Measurements from ENCODE around the gene NQO2.
"Not testable (repeated sequence)": the region's sequence is repeated elsewhere in the genome, so short reads cannot be mapped to it uniquely, and the experiment has no call there.

The NQO2 gene

DNA sequence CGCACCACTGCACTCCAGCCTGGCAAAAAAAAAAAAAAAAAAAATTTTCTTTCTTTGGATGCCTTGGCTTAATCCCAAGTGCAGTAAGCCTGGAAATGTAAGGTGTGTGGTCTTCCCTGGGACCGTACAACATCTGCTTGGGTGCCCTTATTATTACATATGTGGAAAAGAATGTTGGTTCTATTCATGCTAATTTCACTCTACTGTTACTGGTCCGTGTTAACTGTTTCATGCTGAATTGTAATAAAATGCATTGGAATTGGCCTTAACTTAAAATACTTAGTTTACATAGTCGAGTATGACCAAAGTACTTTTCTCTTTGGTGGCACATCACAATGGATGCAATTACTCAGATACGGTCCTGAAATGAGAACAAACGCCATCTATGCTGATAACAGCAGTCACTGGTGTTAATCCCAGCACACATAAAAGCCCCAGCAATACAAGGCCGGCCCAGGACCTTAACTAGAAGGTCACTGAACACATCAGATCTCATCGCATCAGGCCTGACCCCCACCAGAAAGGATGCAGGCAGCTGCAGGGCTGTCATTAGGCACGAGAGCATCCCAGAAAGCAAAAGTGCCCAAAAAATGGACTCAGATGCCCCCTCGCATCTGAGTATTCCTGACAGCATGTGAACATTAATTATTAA lies 29.5 kb upstream of the NQO2 start:
- no peak for DNase-seq

DNA sequence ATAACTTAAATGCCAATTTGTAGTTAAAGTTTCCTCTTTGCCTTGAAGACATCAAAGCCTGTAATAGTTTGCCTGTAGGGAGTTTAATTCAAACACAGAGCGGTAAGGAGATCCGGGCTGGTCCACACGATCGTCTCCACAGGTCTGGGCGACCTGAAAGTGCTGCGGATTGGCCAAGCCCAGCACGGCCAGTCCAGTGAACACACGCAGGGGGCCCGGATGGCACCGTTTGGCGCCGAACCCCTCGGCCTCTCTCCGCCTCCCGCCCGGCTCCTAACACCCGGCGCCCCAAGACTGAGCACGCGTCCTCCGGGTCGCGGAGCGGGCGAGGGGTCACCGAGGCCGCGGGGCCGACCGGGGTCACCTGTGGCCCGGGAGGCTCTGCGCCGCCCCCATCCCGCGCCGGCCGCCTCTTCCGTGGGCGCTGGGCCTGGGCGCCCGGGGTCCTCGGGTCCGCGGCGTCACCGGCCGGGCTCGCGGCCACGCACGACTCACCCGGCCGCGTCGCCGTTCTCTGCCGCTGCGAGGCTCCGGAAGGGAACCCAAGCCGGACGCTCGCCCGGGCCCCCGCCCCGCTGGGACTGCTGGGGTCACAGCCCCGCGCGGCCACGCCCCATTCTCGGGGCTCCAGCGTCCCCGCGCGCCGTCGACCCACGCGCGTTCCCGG lies 28.8 kb upstream of the NQO2 start:
- DNase-seq = no peak

DNA sequence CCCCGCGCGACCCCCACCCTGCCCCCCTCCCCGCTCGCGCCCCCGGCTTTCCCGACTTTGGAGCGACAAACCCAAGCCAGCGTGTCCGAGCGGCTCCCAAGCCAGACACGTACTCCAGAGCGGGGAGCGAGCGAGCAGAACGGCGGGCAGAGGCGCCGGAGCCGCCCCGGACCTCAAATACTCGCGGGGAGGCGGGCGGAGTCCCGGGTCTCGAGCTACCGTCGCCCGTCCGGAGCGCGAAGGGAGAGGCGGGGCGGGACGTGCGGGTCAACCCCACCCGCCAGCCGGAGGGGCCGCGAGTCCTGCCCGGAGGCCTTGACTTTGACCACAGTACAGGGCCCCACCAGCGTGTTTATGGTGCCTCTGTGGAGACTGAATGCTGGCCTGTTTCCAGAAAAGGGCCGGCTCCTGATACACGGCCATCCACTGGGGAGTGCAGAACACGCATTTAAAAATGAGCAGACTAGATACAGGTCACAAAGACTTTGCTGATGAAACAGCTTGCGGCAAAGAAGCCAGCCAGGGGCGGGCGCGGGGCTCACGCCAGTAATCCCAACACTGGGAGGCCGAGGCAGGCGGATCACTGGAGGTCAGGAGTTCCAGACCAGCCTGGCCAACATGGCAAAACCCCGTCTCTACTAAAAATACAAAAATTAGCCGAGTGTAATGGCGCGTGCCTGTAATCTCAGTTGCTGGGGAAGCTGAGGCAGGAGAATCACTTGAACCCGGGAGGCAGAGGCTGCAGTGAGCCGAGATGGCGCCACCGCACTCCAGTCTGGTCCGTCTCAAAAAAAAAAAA lies 28.1 kb upstream of the NQO2 start, which contains the start of gene SERPINB6:
TSS of gene SERPINB6 (minus strand) at position 148 of the 799 bp plus-strand sequence. CDS start 12,235 bp downstream, outside the sequence.
- DNase-seq = no peak

DNA sequence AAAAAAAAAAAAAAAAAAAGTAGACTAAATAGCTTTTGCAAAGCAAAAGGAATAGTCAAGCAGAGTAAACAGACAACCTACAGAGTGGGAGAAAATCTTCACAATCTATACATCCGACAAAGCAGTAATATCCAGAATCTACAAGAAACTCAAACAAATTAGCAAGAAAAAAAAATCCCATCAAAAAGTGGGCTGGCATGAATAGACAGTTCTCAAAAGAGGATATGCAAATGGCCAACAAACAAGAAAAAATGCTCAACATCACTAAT lies 27.5 kb upstream of the NQO2 start:
- DNase-seq = not testable (repeated sequence)

DNA sequence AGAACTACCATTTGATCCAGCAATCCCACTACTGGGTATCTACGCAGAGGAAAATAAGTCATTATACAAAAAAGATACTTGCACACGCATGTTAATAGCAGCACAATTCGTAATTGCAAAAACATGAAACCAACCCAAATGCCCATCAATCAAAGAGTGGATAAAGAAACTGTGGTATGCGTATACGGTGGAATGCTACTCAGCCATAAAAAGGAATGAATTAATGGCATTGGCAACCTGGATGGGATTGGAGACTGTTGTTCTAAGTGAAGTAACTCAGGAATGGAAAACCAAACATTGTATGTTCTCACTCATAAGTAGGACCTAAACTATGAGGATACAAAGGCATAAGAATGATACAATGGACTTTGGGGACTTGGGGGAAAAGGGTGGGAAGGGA lies 27.0 kb upstream of the NQO2 start:
- DNase-seq = not testable (repeated sequence)

DNA sequence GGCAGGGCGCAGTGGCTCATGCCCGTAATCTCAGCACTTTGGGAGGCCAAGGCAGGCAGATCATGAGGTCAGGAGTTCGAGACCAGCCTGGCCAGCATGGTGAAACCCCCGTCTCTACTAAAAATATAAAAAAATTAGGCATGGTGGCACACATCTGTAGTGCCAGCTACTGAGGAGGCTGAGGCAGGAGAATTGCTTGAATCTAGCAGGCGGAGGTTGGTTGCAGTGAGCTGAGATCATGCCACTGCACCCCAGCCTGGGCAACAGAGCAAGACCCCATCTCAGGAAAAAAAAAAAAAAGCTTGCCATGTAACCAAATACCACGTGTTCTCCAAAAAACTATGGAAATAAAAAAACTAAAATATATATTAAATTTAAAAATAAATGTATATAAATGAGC lies 26.5 kb upstream of the NQO2 start:
- not testable (repeated sequence) for DNase-seq

DNA sequence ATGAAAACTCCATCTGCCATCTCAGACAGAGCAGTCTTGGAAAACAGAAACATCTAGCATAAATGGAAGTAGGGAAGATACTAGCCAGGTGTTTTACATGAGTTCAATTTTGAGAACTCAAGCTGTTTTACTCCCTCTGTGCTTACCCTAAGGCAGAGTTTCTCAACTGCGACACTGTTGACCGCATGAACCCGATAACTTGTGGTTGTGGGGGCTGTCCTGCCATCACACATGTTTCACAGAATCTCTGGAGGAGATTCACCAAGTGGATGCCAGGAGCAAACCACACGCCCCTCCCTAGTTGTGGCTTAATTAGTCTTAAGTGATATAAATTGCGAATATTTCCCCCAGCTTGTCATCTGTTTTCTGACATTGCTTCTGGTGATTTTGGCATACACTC lies 26.0 kb upstream of the NQO2 start:
- no peak for DNase-seq

DNA sequence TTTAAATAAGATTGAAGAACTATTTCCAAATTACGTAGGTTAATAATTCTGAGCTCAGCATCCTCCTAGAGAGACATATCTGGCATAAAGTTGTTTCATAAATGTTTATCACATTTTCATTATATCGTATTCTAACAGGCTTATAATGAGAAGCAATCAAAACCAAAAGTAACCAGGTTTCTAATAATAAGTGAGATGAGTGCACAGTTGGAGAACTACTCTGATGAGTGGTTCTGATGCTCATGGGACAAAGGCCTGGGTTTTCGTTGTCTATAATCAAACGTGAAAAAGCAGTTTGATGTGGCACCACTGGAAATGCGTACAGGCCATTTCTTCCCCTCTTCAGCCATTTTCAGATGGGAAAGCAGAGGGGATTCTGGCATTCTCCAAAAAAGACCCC lies 23.6 kb upstream of the NQO2 start:
- DNase-seq = no peak

DNA sequence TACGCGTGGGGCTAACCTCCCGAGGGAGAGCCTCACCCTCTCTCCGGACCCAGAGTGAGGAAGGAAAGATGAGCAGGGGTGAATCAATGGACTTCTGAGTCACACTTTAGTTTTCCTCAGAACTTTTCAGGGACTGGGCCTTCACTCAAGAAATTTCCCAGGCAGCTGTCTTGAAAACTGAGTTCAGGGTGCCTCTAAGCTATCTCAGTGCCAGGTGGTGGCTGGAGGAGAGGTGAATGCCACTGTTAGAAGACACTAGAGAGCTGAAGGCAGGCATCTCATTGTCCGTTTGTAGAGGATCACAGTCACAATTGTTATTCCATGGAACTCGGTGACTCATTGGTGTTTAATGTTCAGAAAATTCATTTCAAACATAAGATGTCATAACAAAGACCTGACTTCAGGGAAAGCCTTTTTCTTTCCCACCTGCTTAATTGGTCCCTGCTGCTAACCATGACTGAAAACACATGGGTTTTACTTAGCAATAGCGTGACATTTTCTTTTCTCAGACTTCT lies 23.1 kb upstream of the NQO2 start:
- DNase-seq = peak; percentile 31

DNA sequence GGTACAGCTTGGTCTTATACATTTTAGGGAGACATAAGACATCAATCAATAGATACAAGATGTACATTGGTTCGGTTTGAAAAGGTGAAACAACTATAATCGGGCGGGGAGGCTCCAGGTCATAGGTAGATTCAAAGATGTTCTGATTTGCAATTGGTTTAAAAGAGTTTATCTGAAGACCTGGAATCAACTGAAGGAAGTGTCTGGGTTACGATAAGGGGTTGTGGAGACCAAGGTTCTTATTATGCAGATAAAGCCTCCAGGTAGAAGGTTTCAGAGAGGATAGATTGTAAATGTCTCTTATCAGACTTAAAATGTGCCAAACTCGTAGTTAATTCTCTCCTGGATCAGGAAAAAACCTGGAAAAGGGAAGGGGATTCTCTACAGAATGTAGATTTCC lies 22.4 kb upstream of the NQO2 start:
- DNase-seq = no peak

DNA sequence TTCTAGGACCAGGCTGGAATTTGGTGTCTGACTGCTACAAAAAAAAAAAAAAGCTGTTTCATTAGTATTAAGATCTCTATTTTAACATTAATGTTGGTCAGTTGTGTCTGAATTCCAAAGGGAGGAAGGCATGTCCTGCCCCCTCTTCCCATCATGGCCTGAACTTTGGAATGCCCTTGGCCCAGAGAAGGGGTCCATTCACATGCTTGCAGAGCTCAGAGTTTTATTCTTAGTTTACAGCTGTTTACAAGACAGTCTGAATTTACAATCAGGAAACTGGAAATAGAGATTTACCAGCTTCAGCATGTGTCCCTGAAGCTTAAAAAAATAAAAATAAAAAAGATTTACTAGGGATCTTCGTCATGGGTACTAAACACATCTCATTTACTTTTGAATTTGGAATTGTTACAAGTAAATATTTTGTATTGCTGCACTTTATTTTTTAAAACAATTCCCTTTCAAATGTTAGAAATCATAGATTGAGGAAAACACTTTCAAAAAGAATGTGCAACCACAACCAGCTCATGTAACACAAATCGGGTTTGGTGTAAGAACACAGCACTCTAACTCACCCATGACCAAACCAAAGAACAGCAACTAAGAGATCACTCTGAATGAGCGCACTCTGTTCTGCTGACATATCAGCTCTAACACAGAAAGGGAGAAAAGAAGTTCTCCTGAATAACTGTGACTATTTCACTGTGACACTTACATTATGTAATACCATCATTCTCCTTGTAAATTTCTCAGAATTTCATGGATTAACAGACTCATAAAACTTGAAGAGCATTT lies 21.7 kb upstream of the NQO2 start:
- no peak for DNase-seq

DNA sequence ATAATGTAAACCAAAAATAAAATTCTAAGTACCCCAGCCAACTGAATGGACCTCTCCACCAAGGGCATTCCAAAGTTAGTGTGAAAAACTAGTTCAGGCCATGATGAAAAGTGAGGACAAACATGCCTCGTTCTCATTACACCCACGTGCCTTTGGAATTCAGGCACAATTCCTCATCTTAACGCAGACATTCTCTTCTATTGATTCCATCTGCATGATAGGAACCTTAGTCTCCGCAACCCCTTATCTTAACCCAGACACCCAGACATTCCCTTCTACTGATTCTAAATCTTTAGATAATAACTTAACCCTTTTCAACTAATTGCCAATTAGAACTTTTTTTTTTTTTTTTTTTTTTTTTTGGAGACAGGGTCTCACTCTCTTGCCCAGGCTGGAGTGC lies 20.8 kb upstream of the NQO2 start:
- no peak for DNase-seq

DNA sequence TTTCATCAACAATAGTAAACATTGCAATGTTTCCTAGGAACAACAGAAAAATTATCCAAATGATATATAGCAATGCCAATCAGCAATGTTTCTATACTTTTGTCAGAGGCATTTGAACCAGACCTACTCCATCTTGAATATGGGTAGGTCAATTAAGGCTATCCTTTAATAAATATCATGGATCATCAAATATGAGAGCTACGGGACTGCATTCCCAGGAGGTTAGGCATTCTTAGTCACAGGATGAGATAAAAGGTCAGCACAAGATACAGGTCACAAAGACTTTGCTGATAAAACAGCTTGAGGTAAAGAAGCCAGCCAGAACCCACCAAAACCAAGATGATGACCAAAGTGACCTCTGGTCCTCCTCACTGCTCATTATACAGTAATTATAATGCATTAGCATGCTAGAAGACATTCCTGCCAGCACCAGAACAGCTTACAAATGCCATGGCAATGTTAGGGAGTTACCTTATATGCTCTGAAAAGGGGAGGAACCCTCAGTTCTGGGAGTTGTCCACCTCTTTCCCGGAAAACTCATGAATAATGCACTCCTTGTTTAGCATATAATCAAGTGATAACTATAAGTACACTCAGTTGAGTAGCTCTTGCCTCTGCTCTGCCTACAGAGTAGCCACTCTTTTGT lies 19.8 kb upstream of the NQO2 start:
- DNase-seq = no peak

DNA sequence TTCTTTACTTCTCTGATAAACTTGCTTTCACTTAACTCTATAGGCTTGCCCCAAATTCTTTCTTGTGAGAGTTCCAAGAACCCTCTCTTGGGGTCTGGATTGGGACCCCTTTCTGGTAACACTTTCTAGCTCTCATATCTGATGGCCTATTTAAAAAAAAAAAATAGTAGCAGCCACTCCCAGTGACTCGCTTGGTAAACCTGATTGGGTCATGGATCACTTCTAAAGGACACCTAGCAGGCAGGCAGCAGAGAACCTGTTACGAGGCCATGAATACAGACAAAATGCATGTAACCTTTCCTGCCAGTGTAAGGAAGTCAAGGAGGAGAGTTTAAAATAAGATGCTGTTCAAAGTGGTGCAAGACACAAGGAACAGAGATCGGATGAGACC lies 19.2 kb upstream of the NQO2 start:
- no peak for DNase-seq

DNA sequence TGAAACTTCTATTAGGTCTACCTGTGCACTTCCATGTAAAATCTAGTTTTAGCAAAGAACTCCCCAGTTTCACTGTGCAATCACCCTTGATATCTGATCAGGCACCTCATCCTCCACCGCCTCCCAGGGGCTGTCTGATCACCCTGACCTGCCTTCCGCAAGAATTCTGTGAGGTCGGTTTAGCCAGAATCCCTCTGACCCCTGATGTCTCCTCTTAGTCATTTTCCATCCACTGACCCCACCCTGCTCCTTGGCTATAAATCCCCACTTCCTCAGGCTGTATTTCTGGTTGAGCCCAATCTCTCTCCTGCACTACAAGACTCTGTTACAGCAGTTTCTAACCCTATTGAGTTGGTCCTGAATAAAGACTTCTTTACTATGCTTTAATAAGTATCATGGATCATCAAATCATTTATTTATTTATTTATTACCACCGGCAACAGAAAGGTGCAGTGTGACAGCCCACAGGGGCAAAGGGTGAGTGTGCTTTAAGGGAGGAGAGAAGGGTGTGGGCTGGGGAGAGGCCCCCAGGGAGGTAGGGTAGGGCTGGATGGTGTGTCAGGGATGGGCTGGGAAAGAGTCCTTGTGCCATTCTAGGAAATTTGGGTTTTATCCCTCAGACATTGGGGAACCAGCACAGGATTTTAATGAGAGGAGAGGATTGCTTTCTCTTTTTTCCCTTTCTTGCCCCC lies 17.1 kb upstream of the NQO2 start:
- no peak for DNase-seq

DNA sequence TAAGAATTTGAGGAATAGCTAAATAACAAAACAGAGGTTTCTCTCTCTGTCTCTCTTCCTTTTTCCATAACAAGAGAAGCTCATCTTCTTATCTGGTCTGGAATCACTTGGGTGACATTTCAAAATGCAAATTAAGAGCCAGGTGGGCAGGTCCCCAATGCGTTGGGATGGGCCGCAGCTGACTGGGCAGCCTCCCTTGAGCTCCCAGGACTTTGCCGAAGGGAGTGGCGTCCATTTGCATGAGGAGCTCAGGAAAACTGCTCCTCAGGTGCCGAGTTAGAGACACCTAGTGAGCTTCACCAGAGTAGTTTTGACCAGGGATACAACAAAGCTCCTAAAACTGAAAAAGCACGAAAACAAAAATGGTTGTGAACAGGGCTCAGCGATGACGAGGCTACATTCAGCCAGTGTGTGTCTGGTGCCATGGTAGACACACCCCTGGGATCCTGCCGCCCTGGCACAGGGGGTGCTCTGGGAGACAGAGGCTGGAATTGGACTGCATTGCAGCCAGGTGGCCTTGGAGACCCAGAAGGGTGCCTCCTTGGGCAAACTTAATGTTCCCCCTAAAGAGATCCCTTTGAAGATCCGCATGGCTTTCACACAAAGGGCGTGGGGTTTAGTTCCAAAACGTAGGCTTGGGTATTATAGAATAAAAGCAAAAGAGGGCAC lies 14.8 kb upstream of the NQO2 start:
- no peak for DNase-seq

DNA sequence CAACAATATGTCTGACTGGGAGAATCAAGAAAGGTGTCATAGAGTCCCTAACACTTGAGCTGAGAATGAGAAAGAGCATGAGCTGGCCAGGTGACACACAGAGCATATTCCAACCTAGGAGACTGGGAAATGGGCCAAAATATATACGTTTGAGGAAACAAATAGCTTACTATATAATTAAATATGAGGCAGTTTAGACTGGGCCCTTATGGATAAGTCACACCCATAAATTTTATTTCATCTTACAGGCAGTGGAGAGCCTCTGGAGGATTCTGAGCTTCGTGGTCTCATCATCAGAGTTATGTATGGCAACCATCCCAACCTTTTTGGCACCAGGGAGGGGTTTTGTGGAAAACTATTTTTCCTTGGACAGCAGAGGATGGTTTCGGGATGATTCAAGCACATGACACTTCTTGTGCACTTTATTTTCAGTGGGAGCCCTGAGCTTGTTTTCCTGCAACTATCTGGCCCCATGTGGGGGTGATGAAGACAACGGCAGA lies 12.9 kb upstream of the NQO2 start:
- DNase-seq = peak; percentile 75

DNA sequence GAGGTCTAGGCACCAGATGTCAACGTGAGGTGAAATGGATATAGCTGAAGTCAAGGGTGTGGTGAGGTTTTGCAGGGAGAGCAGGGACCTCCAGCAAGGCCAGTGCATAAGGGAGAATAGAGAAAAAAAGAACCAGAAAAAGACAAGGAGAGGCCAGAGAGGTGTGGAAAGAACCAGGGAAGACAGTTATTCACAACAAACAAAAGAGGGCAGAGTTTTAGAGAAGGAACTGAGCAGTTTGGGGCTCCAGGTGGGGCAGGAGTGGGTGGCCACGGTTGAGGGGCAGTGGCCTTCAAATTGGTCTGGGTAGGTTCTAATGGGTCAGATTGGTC lies 11.6 kb upstream of the NQO2 start:
- no peak for DNase-seq

DNA sequence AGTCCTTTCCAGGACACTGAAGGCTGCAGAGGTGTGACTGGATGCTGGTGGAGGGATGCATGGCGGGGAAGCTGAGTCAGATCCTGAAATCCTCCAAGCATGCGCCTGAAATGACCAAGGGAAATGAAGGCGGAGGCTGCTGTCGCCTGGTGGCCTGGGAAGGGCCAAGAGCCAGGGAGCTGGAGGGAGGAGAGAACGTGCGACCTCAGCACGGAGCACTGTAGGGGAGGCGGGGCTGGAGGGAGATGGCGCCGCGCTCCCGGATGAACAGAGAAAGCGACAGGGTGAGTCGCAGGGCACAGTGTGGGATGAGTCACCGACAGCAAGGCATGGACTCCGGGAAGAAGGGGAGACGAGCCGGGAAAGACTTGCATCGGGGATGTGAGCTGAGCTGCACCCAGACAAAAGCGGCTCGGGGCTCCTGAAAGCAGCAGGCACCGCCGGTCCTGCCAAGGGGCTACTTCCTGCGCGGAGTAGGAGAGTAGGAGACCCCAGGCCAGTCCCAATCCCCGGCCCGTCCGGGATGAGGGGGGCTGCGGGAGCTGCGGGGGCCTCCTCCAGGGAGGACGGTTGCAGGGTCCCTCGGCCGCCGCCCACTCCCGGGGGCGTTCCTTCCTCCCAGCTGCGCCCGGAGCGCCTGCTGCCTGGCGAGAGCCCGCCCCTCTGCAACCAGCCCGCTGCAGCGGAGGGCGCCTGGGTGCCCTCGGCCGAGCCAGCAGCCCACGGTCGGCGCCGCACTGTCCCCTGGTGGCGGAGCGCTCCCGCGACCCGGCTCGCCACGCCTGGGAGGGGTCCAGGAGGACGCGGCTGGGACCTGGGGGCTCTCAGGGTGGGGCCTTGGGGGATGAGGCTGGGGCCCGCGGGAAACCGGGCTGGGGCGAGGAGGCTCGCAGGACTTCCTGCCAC lies 11.0 kb upstream of the NQO2 start:
- peak; percentile 82 for DNase-seq
